OCI-LY7 (cell line): ENCODE measurements around the gene DAZAP1. TPM values are rescaled to one million over a fixed set of nuclear protein-coding genes. Genes with fewer than 3 reads are reported as not detected.

ENCODE experiments used
- BruUV-seq: library from RNA; stranded (reverse); fragments of 400-500 nt; replicated peaks from 2 replicates; lab custom pipeline; 2021; lab: Mats Ljungman, UMichigan
- CTCF ChIA-PET: fragments of 300-600 bp; sonication (Branson Sonifier 250); formaldehyde crosslinking; loops from one replicate; lab custom pipeline; 2022; ENCODE audit warnings: antibody characterized with exemption; ENCODE audit not compliant: unreplicated experiment; lab: Charles Lee
- POLR2A ChIA-PET: fragments of 300-600 bp; sonication (Branson Sonifier 250); formaldehyde crosslinking; loops from one replicate; lab custom pipeline; 2022; ENCODE audit warnings: antibody characterized with exemption; lab: Charles Lee
- DNase-seq: peaks from one replicate; pipeline ENCODE4 v3.0.0-alpha.2; 2015; ENCODE audit warnings: low spot score
- H2AFZ ChIP-seq: fragments of 200-600 bp; sonication (generic), shearing (Covaris generic); 2 replicates; pipeline ENCODE4 v1.6.1; 2014; ENCODE audit warnings: mild to moderate bottlenecking, antibody characterized with exemption, low read length, moderate library complexity
- H3K27ac ChIP-seq: fragments of 200-600 bp; sonication (generic); 2 replicates; pipeline ENCODE4 v1.5.1; 2014; ENCODE audit warnings: mixed run types, low read depth, mild to moderate bottlenecking, moderate library complexity, low read length, inconsistent platforms; ENCODE audit not compliant: poor library complexity, severe bottlenecking
- H3K36me3 ChIP-seq: fragments of 200-600 bp; sonication (generic); 2 replicates; pipeline ENCODE4 v1.6.1; 2014; ENCODE audit warnings: mild to moderate bottlenecking, antibody characterized with exemption, low read length, moderate library complexity, mixed read lengths; ENCODE audit not compliant: insufficient read depth
- H3K4me1 ChIP-seq: fragments of 200-600 bp; sonication (generic); 2 replicates; pipeline ENCODE4 v1.5.1; 2014; ENCODE audit warnings: mild to moderate bottlenecking, low read length; ENCODE audit not compliant: insufficient read depth, poor library complexity, severe bottlenecking
- H3K4me2 ChIP-seq: fragments of 200-600 bp; sonication (generic); 2 replicates; pipeline ENCODE4 v1.6.1; 2014; ENCODE audit warnings: mild to moderate bottlenecking, low read length
- H3K4me3 ChIP-seq: fragments of 200-600 bp; sonication (generic); 2 replicates; pipeline ENCODE4 v1.5.1; 2014; ENCODE audit warnings: mild to moderate bottlenecking, low read depth, low read length; ENCODE audit not compliant: poor library complexity, severe bottlenecking
- H3K79me2 ChIP-seq: fragments of 200-600 bp; sonication (generic); 2 replicates; pipeline ENCODE4 v1.6.1; 2016; ENCODE audit warnings: low read depth, mild to moderate bottlenecking, low read length, moderate library complexity, mixed read lengths; ENCODE audit not compliant: insufficient read depth
- H3K9me2 ChIP-seq: fragments of 200-600 bp; sonication (generic); 2 replicates; pipeline ENCODE4 v1.6.1; 2016; ENCODE audit warnings: mild to moderate bottlenecking, low read length, mixed read lengths; ENCODE audit not compliant: insufficient read depth
- H3K9me3 ChIP-seq: fragments of 200-600 bp; sonication (generic); 2 replicates; pipeline ENCODE4 v1.6.1; 2014; ENCODE audit warnings: mild to moderate bottlenecking, mixed run types, low read length, mixed read lengths
- H4K20me1 ChIP-seq: fragments of 200-600 bp; sonication (generic); 2 replicates; pipeline ENCODE4 v1.6.1; 2014; ENCODE audit warnings: mild to moderate bottlenecking, antibody characterized with exemption, low read length, moderate library complexity, mixed read lengths; ENCODE audit not compliant: insufficient read depth
- EZH2phosphoT487 ChIP-seq: fragments of 200-600 bp; sonication (generic); IDR thresholded peaks from 2 replicates; pipeline ENCODE4 v1.6.1; 2018; ENCODE audit warnings: low read depth, borderline replicate concordance, mild to moderate bottlenecking, mixed run types, antibody characterized with exemption, low read length, moderate library complexity, mixed read lengths
- intact Hi-C: fragments of 100-400 bp; cut with micrococcal nuclease; formaldehyde crosslinking; loops from one replicate; pipeline ENCODE4 v1.10.0; 2022; ENCODE audit not compliant: unreplicated experiment
- total RNA-seq, 2 experiments: library from RNA; depleted of rRNA in 1 of 2; stranded (reverse); fragments of >200 nt in 1 of 2; shearing (Covaris generic) in 1 of 2; gene quantifications; 2 replicates each; pipeline ENCODE4 v1.2.3, GENCODE V29; 2014 to 2022
- TF ChIP-seq, protein P1 (sequence below): fragments of 200-600 bp; sonication (generic); conservative IDR thresholded peaks from 2 replicates; pipeline ENCODE4 v1.5.1; 2014; ENCODE audit warnings: mild to moderate bottlenecking, antibody characterized with exemption, low read length, moderate library complexity, mixed read lengths

Gene DAZAP1
- total RNA-seq, 2 experiments from 2014 or later = 170 to 373 TPM

DNA sequence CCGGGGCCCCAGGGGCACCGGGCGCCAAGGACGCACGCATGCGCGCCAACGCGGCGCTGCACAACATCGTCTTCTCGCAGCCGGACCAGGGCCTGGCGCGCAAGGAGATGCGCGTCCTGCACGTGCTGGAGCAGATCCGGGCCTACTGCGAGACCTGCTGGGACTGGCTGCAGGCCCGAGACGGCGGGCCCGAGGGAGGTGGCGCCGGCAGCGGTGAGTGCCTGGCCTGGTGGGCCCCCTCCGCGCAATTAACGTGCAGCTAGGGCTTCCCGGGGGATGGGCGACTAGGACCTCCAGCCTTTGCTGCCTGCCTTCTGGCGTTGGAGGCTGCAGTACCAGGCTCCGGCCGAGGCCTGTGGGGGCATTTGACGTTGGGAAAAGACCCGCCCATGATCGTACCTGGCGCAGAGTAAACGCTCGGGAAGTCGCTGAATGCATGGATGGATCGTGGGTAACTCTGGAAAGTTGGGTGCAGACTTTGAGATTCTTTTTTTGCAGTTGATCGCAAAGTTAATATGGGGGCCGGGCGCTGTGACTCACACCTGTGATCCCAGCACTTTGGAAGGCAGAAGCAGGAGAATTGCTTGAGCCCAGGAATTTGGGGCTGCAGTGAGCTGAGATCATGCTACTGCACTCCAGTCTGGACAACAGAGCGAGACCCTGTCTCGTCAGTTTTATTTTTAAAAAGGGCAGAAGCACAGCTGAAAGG, 49.8 kb downstream of the DAZAP1 start:
- Histone ChIP-seq H3K9me3 (no peaks in the 10 kb centered on the region), H3K4me3 (no peak overlapping the region), H3K79me2 (no peaks in the 10 kb centered on the region), H3K36me3 (no peaks in the 10 kb centered on the region), H2AFZ (no peak overlapping the region), H3K4me1 (peaks cover 26% of the 10 kb centered on the region), H3K4me2 (no peak overlapping the region), H3K9me2 (no peaks in the 10 kb centered on the region), H3K27ac (no peak overlapping the region), H4K20me1 (no peaks in the 10 kb centered on the region)
- ChIA-PET POLR2A (no interaction called here), CTCF (no interaction called here)
- intact Hi-C loops = no loop called here
- TF ChIP-seq, protein P1, sequence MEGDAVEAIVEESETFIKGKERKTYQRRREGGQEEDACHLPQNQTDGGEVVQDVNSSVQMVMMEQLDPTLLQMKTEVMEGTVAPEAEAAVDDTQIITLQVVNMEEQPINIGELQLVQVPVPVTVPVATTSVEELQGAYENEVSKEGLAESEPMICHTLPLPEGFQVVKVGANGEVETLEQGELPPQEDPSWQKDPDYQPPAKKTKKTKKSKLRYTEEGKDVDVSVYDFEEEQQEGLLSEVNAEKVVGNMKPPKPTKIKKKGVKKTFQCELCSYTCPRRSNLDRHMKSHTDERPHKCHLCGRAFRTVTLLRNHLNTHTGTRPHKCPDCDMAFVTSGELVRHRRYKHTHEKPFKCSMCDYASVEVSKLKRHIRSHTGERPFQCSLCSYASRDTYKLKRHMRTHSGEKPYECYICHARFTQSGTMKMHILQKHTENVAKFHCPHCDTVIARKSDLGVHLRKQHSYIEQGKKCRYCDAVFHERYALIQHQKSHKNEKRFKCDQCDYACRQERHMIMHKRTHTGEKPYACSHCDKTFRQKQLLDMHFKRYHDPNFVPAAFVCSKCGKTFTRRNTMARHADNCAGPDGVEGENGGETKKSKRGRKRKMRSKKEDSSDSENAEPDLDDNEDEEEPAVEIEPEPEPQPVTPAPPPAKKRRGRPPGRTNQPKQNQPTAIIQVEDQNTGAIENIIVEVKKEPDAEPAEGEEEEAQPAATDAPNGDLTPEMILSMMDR = no peak
- no peak for TF ChIP-seq EZH2phosphoT487
- no TSS peak for BruUV-seq
- no peak for DNase-seq

DNA sequence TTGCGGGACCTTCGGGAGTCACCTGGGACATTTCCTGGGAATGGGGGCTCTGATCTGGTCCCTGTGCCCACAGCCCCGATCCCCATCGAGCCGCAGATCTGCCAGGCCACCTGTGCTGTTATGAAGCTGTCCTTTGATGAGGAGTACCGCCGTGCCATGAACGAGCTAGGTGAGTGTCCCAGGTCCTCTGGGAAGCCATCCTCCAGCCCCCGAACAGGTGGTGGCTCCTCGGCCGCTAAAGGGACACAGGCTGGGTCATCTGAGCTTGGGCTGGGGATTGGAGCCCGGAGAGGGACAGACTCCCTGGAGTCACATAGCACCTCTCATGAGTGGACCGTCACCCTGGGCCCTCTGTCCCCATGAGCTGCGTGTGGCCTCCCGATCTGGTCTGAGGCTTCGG, 50.5 kb downstream of the DAZAP1 start:
- POLR2A ChIA-PET = no interaction called here
- no peak for DNase-seq
- CTCF ChIA-PET = no interaction called here
- Histone ChIP-seq H3K9me3 (no peaks in the 10 kb centered on the region), H3K79me2 (no peaks in the 10 kb centered on the region), H3K36me3 (no peaks in the 10 kb centered on the region), H3K9me2 (no peaks in the 10 kb centered on the region), H3K27ac (no peak overlapping the region), H3K4me3 (no peak overlapping the region), H2AFZ (no peak overlapping the region), H4K20me1 (no peaks in the 10 kb centered on the region), H3K4me1 (peaks cover 26% of the 10 kb centered on the region), H3K4me2 (no peak overlapping the region)
- BruUV-seq = no TSS peak
- TF ChIP-seq, protein P1 = no peak
- no peak for TF ChIP-seq EZH2phosphoT487
- intact Hi-C loops = no loop called here

DNA sequence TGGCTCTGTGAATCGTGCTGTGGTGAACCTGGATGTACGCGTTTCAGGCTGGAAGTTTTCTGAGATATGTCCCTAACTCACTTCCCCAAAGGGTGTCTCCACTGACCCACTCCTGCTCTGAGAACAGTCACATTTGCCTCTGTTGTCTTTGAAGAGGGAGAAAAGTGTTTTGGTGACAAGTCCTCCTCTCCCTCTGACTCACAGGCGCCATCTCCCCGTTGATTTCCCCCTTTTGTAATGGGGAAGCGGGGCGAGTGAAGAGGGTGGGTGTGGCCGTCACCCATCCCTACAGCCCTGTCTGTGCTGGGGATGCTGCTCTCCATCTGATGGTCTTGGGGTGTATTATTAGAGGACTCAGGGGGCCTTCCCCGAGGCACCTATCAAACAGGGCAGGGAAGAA, 52.1 kb downstream of the DAZAP1 start:
- no peak overlapping the region for H2AFZ ChIP-seq
- intact Hi-C loops = no loop called here
- BruUV-seq = no TSS peak
- no peaks in the 10 kb centered on the region for H4K20me1 ChIP-seq
- H3K36me3 ChIP-seq = no peaks in the 10 kb centered on the region
- H3K27ac ChIP-seq = no peak overlapping the region
- no peaks in the 10 kb centered on the region for H3K79me2 ChIP-seq
- H3K4me2 ChIP-seq = no peak overlapping the region
- TF ChIP-seq, protein P1 = no peak
- no peak for TF ChIP-seq EZH2phosphoT487
- peaks cover 18% of the 10 kb centered on the region for H3K4me1 ChIP-seq
- ChIA-PET POLR2A (no interaction called here), CTCF (no interaction called here)
- DNase-seq = no peak
- H3K4me3 ChIP-seq = no peak overlapping the region
- no peaks in the 10 kb centered on the region for H3K9me3 ChIP-seq
- no peaks in the 10 kb centered on the region for H3K9me2 ChIP-seq
